ENCODE results near the gene RPAP3. TPM values are rescaled to one million over a fixed set of nuclear protein-coding genes. Genes with fewer than 3 reads are reported as not detected.

The RPAP3 gene
- total RNA-seq, 2 experiments from 2014 or later: 21.6 to 53.9 TPM

- no peak overlapping the region for H3K27ac ChIP-seq (ENCODE audit: low read depth, low read length, poor library complexity, severe bottlenecking)
- DNase-seq (ENCODE audit: low spot score): no peak
- intact Hi-C loops (cut with micrococcal nuclease; ENCODE audit: unreplicated experiment): no loop called here
- no peaks in the 10 kb centered on the region for H4K20me1 ChIP-seq (ENCODE audit: insufficient read depth, low read length)
- H3K9me3 ChIP-seq (ENCODE audit: low read length): peaks cover 20% of the 10 kb centered on the region; the same call in 1 of the 2 replicates
- H3K4me1 ChIP-seq (ENCODE audit: insufficient read depth, low read length, poor library complexity, severe bottlenecking): no peaks in the 10 kb centered on the region
- ChIA-PET CTCF (ENCODE audit: unreplicated experiment) (no interaction called here), POLR2A (interaction anchor here (0.7 to 1.0 kb wide), 2 partner anchors 10 to 231 kb away, joined by 3 to 5 read pairs; no protein-coding TSS in a partner anchor)
- BruUV-seq (replicated peaks): no TSS peak
- no peaks in the 10 kb centered on the region for H3K36me3 ChIP-seq (ENCODE audit: insufficient read depth, low read length)
- H3K4me2 ChIP-seq (ENCODE audit: low read length): no peak overlapping the region
- no peaks in the 10 kb centered on the region for H3K9me2 ChIP-seq (ENCODE audit: insufficient read depth, low read length)
- no peak overlapping the region for H3K4me3 ChIP-seq (ENCODE audit: low read depth, low read length, poor library complexity, severe bottlenecking)
- no peaks in the 10 kb centered on the region for H3K79me2 ChIP-seq (ENCODE audit: insufficient read depth, low read depth, low read length)
- TF ChIP-seq CTCF (conservative IDR thresholded peaks at IDR 0.05; ENCODE audit: low read length) (no peak), EZH2phosphoT487 (IDR thresholded peaks at IDR 0.05; ENCODE audit: borderline replicate concordance, low read depth, low read length) (no peak)
- H2AFZ ChIP-seq (ENCODE audit: low read length): no peak overlapping the region
These were observed 90.1 kb downstream of the RPAP3 start for GRCh38 chr12:47615711-47616110.

- no peak for DNase-seq (ENCODE audit: low spot score)
- Histone ChIP-seq H3K27ac (ENCODE audit: low read depth, low read length, poor library complexity, severe bottlenecking) (no peak overlapping the region), H3K9me3 (ENCODE audit: low read length) (peaks cover 20% of the 10 kb centered on the region; the same call in 1 of the 2 replicates), H3K4me2 (ENCODE audit: low read length) (no peak overlapping the region), H3K36me3 (ENCODE audit: insufficient read depth, low read length) (no peaks in the 10 kb centered on the region), H3K79me2 (ENCODE audit: insufficient read depth, low read depth, low read length) (no peaks in the 10 kb centered on the region), H3K9me2 (ENCODE audit: insufficient read depth, low read length) (no peaks in the 10 kb centered on the region), H4K20me1 (ENCODE audit: insufficient read depth, low read length) (no peaks in the 10 kb centered on the region), H3K4me1 (ENCODE audit: insufficient read depth, low read length, poor library complexity, severe bottlenecking) (no peaks in the 10 kb centered on the region), H3K4me3 (ENCODE audit: low read depth, low read length, poor library complexity, severe bottlenecking) (no peak overlapping the region), H2AFZ (ENCODE audit: low read length) (no peak overlapping the region)
- TF ChIP-seq CTCF (conservative IDR thresholded peaks at IDR 0.05; ENCODE audit: low read length) (no peak), EZH2phosphoT487 (IDR thresholded peaks at IDR 0.05; ENCODE audit: borderline replicate concordance, low read depth, low read length) (no peak)
- CTCF ChIA-PET (ENCODE audit: unreplicated experiment): no interaction called here
- intact Hi-C loops (cut with micrococcal nuclease; ENCODE audit: unreplicated experiment): no loop called here
- BruUV-seq (replicated peaks): no TSS peak
- POLR2A ChIA-PET: no interaction called here
These were observed 91.3 kb downstream of the RPAP3 start for GRCh38 chr12:47614521-47614920.

GRCh38 chr12:47612953-47613352 is 92.9 kb downstream of the RPAP3 start:
- CTCF ChIA-PET (ENCODE audit: unreplicated experiment): no interaction called here
- H3K79me2 ChIP-seq (ENCODE audit: insufficient read depth, low read depth, low read length): no peaks in the 10 kb centered on the region
- H3K4me3 ChIP-seq (ENCODE audit: low read depth, low read length, poor library complexity, severe bottlenecking): no peak overlapping the region
- H3K9me2 ChIP-seq (ENCODE audit: insufficient read depth, low read length): no peaks in the 10 kb centered on the region
- POLR2A ChIA-PET: no interaction called here
- H3K4me1 ChIP-seq (ENCODE audit: insufficient read depth, low read length, poor library complexity, severe bottlenecking): no peaks in the 10 kb centered on the region
- H3K9me3 ChIP-seq (ENCODE audit: low read length): peaks cover 28% of the 10 kb centered on the region
- no peak for TF ChIP-seq CTCF (conservative IDR thresholded peaks at IDR 0.05; ENCODE audit: low read length)
- no peak for TF ChIP-seq EZH2phosphoT487 (IDR thresholded peaks at IDR 0.05; ENCODE audit: borderline replicate concordance, low read depth, low read length)
- intact Hi-C loops (cut with micrococcal nuclease; ENCODE audit: unreplicated experiment): no loop called here
- H3K4me2 ChIP-seq (ENCODE audit: low read length): no peak overlapping the region
- BruUV-seq (replicated peaks): no TSS peak
- no peaks in the 10 kb centered on the region for H4K20me1 ChIP-seq (ENCODE audit: insufficient read depth, low read length)
- no peak for DNase-seq (ENCODE audit: low spot score)
- H3K27ac ChIP-seq (ENCODE audit: low read depth, low read length, poor library complexity, severe bottlenecking): no peak overlapping the region
- H2AFZ ChIP-seq (ENCODE audit: low read length): no peak overlapping the region
- H3K36me3 ChIP-seq (ENCODE audit: insufficient read depth, low read length): no peaks in the 10 kb centered on the region
